ENCODE measurements around the gene TBC1D16. TPM values are rescaled to one million over a fixed set of nuclear protein-coding genes. Genes with fewer than 3 reads are reported as not detected.

The TBC1D16 gene
- total RNA-seq, 8 experiments from 2014 or later = 12.9 to 50.5 (median 33.4) TPM

GRCh38 chr17:79912552-79913330 lies 122.9 kb downstream of the TBC1D16 start:
- Histone ChIP-seq H3K4me3 (no peak overlapping the region), H3K4me1 (replicated peaks in 1 of 2) (peaks cover 12 to 19% of the 10 kb centered on the region in 2 donors), H3K27ac (no peak overlapping the region)
- WGBS, 10 experiments = 0 to 89% (median 50%) methylated on average over 1 to 4 of the region's 14 CpGs; no CpG with 5 or more reads in 5 of the 10 experiments
- ATAC-seq (replicated peaks in 6 of 8) = no peak
- in situ Hi-C loops (cut with MboI; ENCODE audit: low pct_unique_long_range_greater_than_20kb in 2 of 9, low sequenced_read_pairs in 9 of 9, unreplicated experiment in 9 of 9) = no loop called here

GRCh38 chr17:79911430-79912399 lies 124.0 kb downstream of the TBC1D16 start:
- no peak overlapping the region for H3K27ac ChIP-seq
- ATAC-seq (replicated peaks in 6 of 8) = no peak
- WGBS, 10 experiments = 35 to 100% (median 75%) methylated on average over 1 to 8 of the region's 20 CpGs; no CpG with 5 or more reads in 1 of the 10 experiments
- in situ Hi-C loops (cut with MboI; ENCODE audit: low pct_unique_long_range_greater_than_20kb in 2 of 9, low sequenced_read_pairs in 9 of 9, unreplicated experiment in 9 of 9) = no loop called here
- peaks cover 17 to 24% of the 10 kb centered on the region in 2 donors for H3K4me1 ChIP-seq (replicated peaks in 1 of 2)
- H3K4me3 ChIP-seq = no peak overlapping the region

GRCh38 chr17:79910985-79911361 lies 124.7 kb downstream of the TBC1D16 start:
- Histone ChIP-seq H3K27ac (no peak overlapping the region), H3K4me1 (replicated peaks in 1 of 2) (peaks cover 16 to 19% of the 10 kb centered on the region in 2 donors), H3K4me3 (no peak overlapping the region)
- in situ Hi-C loops (cut with MboI; ENCODE audit: low pct_unique_long_range_greater_than_20kb in 2 of 9, low sequenced_read_pairs in 9 of 9, unreplicated experiment in 9 of 9) = no loop called here
- no peak for ATAC-seq (replicated peaks in 6 of 8)
- WGBS, 10 experiments = 20 to 100% (median 100%) methylated on average over 1 to 10 of the region's 14 CpGs; no CpG with 5 or more reads in 5 of the 10 experiments

- Histone ChIP-seq H3K4me1 (replicated peaks in 1 of 2) (peaks cover 10 to 13% of the 10 kb centered on the region in 2 donors), H3K27ac (no peak overlapping the region), H3K4me3 (no peak overlapping the region)
- WGBS, 10 experiments = 33 to 100% (median 86%) methylated on average over 2 to 4 of the region's 4 CpGs; no CpG with 5 or more reads in 3 of the 10 experiments
- in situ Hi-C loops (cut with MboI; ENCODE audit: low pct_unique_long_range_greater_than_20kb in 2 of 9, low sequenced_read_pairs in 9 of 9, unreplicated experiment in 9 of 9) = no loop called here
- ATAC-seq (replicated peaks in 6 of 8) = no peak
Observed at GRCh38 chr17:79909121-79909520, 126.6 kb downstream of the TBC1D16 start.

- 2 to 85% (median 53%) methylated on average over 2 to 15 of the region's 16 CpGs; no CpG with 5 or more reads in 2 of the 10 experiments for WGBS, 10 experiments
- peak overlapping the region in 1 of 2 donors; percentile 7 for H3K27ac ChIP-seq
- ATAC-seq (replicated peaks in 6 of 8) = peak; percentile 96 to 100 (median 97)
- H3K4me1 ChIP-seq (replicated peaks in 1 of 2) = peaks cover 10 to 13% of the 10 kb centered on the region in 2 donors
- in situ Hi-C loops (cut with MboI; ENCODE audit: low pct_unique_long_range_greater_than_20kb in 2 of 9, low sequenced_read_pairs in 9 of 9, unreplicated experiment in 9 of 9) = no loop called here
- no peak overlapping the region for H3K4me3 ChIP-seq
Observed at GRCh38 chr17:79907850-79908249, 127.8 kb downstream of the TBC1D16 start.

GRCh38 chr17:79907217-79907715 lies 128.4 kb downstream of the TBC1D16 start:
- Histone ChIP-seq H3K27ac (no peak overlapping the region), H3K4me3 (no peak overlapping the region), H3K4me1 (replicated peaks in 1 of 2) (peaks cover 10 to 17% of the 10 kb centered on the region in 2 donors)
- in situ Hi-C loops (cut with MboI; ENCODE audit: low pct_unique_long_range_greater_than_20kb in 2 of 9, low sequenced_read_pairs in 9 of 9, unreplicated experiment in 9 of 9) = no loop called here
- peak in 2 of 8 experiments; percentile 5 to 10 for ATAC-seq (replicated peaks in 6 of 8)
- 55 to 93% (median 70%) methylated on average over 1 to 5 of the region's 11 CpGs; no CpG with 5 or more reads in 4 of the 10 experiments for WGBS, 10 experiments

GRCh38 chr17:79905832-79906231 lies 129.8 kb downstream of the TBC1D16 start:
- in situ Hi-C loops (cut with MboI; ENCODE audit: low pct_unique_long_range_greater_than_20kb in 2 of 9, low sequenced_read_pairs in 9 of 9, unreplicated experiment in 9 of 9) = no loop called here
- Histone ChIP-seq H3K27ac (no peak overlapping the region), H3K4me3 (no peak overlapping the region), H3K4me1 (replicated peaks in 1 of 2) (peaks cover 10 to 18% of the 10 kb centered on the region in 2 donors)
- peak in 2 of 8 experiments; percentile 15 to 59 for ATAC-seq (replicated peaks in 6 of 8)
- 0 to 100% (median 70%) methylated on average over 1 to 8 of the region's 8 CpGs; no CpG with 5 or more reads in 5 of the 10 experiments for WGBS, 10 experiments

GRCh38 chr17:79904865-79905264 lies 130.8 kb downstream of the TBC1D16 start:
- Histone ChIP-seq H3K4me1 (replicated peaks in 1 of 2) (peaks cover 10 to 18% of the 10 kb centered on the region in 2 donors), H3K27ac (no peak overlapping the region), H3K4me3 (no peak overlapping the region)
- 52 to 100% (median 77%) methylated on average over 1 to 8 of the region's 9 CpGs; no CpG with 5 or more reads in 2 of the 10 experiments for whole genome bisulfite sequencing, 10 experiments
- in situ Hi-C loops (cut with MboI; ENCODE audit: low pct_unique_long_range_greater_than_20kb in 2 of 9, low sequenced_read_pairs in 9 of 9, unreplicated experiment in 9 of 9) = no loop called here
- ATAC-seq (replicated peaks in 6 of 8) = no peak

GRCh38 chr17:79902146-79902791 lies 133.4 kb downstream of the TBC1D16 start:
- in situ Hi-C loops (cut with MboI; ENCODE audit: low pct_unique_long_range_greater_than_20kb in 2 of 9, low sequenced_read_pairs in 9 of 9, unreplicated experiment in 9 of 9) = no loop called here
- no peak overlapping the region for H3K27ac ChIP-seq
- no peak overlapping the region for H3K4me3 ChIP-seq
- peak in 4 of 8 experiments; percentile 41 to 95 (median 72) for ATAC-seq (replicated peaks in 6 of 8)
- WGBS, 10 experiments = 0 to 90% (median 59%) methylated on average over 1 to 6 of the region's 10 CpGs; no CpG with 5 or more reads in 2 of the 10 experiments
- H3K4me1 ChIP-seq (replicated peaks in 1 of 2) = peaks cover 0 to 6% of the 10 kb centered on the region in 2 donors

GRCh38 chr17:79901131-79901530 lies 134.5 kb downstream of the TBC1D16 start:
- no peak for ATAC-seq (replicated peaks in 6 of 8)
- Histone ChIP-seq H3K27ac (no peak overlapping the region), H3K4me1 (replicated peaks in 1 of 2) (peaks cover 0 to 5% of the 10 kb centered on the region in 2 donors), H3K4me3 (no peak overlapping the region)
- WGBS, 10 experiments = 0 to 82% (median 45%) methylated on average over 1 to 4 of the region's 6 CpGs; no CpG with 5 or more reads in 6 of the 10 experiments
- in situ Hi-C loops (cut with MboI; ENCODE audit: low pct_unique_long_range_greater_than_20kb in 2 of 9, low sequenced_read_pairs in 9 of 9, unreplicated experiment in 9 of 9) = no loop called here

GRCh38 chr17:79899584-79899983 lies 136.1 kb downstream of the TBC1D16 start:
- WGBS, 10 experiments = 0 to 100% (median 79%) methylated on average over 1 to 4 of the region's 4 CpGs
- H3K27ac ChIP-seq = no peak overlapping the region
- in situ Hi-C loops (cut with MboI; ENCODE audit: low pct_unique_long_range_greater_than_20kb in 2 of 9, low sequenced_read_pairs in 9 of 9, unreplicated experiment in 9 of 9) = no loop called here
- H3K4me3 ChIP-seq = no peak overlapping the region
- peaks cover 0 to 5% of the 10 kb centered on the region in 2 donors for H3K4me1 ChIP-seq (replicated peaks in 1 of 2)
- ATAC-seq (replicated peaks in 6 of 8) = no peak
